Hematopoietic multipotent progenitor cell treated with erythropoietin and hydrocortisone succinate and interleukin-3 and kit ligand, for 4 days (in vitro differentiated cells): ENCODE results near the gene CCNB2.
"Not testable (repeated sequence)": the region's sequence is repeated elsewhere in the genome, so short reads cannot be mapped to it uniquely, and the experiment has no call there.

Source experiments
- DNase-seq: peaks from one replicate; pipeline ENCODE4 v3.0.0-alpha.2; 2015

CCNB2 gene

DNA sequence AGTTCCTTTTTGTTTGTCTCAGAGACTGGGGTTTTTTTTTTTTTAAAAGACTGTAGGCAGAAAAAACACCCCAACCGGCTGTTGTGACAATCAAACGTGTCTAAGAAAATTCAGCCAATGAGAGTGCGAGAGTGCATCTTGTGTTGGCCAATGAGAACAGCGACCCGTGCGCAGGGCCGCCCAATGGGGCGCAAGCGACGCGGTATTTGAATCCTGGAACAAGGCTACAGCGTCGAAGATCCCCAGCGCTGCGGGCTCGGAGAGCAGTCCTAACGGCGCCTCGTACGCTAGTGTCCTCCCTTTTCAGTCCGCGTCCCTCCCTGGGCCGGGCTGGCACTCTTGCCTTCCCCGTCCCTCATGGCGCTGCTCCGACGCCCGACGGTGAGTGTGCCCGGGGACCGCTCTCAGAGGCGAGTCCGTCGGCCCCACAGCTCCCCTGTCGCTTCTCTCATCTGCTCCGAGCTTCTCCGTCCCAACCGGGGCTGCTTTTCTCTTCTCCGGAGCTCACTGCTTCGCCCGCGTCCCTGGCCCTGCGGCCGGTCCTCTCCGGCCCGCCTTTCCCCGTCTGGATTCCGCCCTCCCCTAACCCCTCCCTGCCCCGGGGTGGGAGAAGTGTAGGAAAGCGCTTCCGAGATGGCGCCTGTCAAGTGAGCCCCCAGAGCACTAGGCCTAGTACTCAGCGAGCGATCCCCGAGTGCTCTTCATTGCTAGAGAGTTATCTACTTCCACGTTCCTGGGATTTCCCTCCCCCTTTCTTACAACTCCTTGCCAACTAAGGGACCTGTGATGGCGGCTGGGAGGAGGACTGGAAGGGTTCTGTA lies at the start of gene CCNB2:
Gene CCNB2, plus strand, starts transcription at position 235 of the 821 bp plus-strand sequence. Its CDS starts 123 bp downstream, at position 358.
- DNase-seq = peak; percentile 99

DNA sequence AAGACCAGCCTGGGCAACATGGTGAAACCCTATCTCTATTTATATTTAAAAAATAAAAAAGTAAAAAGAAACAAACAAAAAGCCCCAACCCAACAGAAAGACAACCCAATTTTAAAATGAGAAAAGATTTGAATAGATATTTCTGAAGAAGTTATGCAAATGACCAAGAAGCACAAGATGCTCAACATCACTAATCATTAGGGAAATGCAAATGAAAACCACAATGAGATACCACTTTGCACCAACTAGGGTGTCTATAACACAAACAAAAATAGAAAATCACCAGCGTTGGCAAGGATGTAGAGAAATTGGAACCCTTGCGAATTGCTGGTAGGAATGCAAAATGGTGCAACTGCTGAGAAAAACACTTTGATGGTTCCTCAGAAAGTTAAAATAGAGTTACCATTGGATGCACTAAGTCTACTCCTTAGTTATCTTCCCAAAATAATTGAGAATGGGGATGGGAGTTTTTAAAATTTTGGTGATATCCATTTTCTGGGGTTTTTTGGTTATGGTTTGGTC lies 45.8 kb upstream of the CCNB2 start:
- no peak for DNase-seq

DNA sequence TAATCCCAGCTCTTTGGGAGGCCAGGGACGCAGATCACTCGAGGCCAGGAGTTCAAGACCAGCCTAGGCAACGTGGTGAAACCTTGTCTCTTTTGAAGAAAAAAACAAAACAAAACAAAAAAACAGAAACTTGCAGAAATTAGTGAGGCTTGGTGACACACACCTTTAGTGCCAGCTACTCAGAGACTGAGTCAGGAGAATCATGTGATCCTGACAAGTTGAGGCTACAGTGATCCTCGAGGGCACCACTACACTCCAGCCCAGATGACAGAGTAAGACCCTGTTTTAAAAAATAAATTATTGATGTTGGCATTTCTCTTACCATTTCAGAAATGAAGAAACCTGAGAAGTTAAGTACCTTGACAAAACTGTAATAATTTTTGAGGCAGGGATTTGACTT lies 44.6 kb upstream of the CCNB2 start:
- no peak for DNase-seq

DNA sequence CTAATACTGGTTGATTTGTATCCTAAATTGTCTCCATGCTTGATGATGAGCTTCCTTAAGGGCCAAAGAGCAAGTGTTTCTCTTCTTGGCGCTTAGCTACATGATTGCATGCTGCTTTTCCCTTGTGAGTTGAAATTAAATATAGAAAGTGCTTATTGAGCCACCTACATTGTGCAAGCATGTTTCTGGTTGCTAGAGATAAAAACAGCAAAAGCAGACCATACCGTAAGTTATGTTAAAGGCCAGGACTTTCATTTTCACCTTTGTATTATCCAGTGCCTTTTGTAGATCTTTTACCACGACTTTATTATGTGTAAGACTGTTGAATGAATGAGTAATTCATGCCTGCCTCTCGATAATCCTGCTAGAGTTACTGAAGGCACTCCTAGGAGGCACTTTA lies 41.9 kb upstream of the CCNB2 start:
- DNase-seq = peak; percentile 69

DNA sequence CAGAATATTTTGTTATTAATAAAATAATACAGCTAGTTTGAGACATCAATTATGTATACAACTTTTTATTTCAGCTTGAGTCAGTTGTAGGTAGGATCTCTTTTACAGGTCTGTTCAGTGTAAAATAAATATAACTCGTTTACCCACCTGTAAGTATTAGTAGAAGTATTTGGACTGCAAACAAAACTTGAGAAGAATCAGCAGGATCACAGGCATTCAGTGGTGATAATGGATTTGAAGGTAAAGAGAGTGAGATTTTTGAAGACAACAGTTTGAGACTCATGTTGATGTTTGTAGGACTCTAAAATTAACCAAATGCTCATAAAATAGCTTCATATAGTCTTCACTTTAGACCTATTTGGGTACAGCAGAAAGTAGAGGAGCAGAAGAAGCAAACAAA lies 35.5 kb upstream of the CCNB2 start:
- no peak for DNase-seq

DNA sequence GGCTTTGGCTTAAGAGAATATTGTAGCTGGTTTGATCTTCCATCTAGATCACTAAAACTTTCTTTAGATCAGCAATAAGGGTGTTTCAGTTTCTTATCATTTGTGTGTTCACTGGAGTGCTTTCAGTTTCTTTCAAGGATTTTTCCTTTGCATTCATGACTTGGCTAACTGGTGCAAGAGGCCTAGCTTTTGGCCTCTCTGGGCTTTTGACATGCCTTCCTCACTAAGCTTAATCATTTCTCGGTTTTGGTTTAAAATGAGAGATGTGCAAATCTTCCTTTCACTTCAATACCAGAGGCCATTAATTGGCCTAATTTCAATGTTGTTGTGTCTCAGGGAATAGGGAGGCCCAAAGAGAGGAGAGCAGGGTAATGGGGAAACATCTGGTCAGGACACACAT lies 30.3 kb upstream of the CCNB2 start:
- no peak for DNase-seq

DNA sequence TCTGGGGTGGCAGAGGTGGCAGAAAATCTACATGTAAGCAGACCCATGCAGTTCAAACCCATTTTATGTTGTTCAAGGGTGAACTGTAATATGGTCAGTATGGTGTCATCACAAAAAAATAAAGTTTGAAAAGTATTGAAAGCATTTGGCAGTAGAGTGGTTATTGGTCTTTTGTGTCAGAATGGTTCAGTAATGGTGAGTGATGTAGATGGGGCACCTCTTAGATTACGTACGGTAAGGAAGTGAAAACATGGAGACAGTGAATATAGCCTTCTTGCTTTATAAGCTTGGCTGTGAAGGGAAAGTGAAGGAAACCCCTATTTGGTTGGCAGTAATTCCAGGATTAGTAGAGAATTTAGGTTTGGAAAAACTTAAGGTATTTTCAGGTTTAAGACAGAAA lies 17.2 kb upstream of the CCNB2 start:
- DNase-seq = no peak

DNA sequence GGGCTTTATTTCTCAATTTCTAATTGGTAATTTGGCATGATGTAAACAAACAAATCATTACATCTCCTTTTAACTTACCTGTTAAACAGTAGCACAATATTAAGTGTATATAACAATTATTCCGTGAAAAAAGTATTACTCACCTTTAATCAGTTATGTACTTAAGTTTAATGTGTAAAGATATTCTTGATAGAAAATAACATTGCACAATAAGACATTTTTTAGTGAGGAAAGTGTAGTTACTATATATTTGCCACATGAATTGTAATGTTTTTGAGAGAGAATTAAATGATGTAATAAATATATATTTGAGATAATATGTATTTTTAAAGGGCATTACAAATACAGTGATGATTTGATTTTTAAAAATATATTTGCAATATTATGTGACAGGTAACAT lies 10.9 kb upstream of the CCNB2 start:
- DNase-seq = no peak

DNA sequence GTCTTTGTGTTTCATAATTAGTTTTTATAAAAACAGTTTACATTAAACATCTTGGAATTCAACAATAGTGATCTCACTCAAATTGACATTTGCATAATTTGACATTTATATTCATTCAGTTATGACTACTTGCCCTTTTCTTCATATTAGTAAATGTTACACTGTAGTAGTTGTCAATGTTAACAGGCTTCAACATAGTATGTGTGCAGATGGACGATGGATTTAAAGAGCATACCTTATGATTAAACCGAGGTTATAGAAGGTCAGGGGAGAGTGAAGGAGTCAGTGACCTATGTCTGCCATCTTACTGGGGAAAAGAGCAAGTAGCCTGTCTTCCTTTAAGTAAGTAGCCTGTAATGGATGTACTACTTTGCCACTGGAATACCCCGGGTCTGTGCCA lies 8.5 kb upstream of the CCNB2 start:
- no peak for DNase-seq

DNA sequence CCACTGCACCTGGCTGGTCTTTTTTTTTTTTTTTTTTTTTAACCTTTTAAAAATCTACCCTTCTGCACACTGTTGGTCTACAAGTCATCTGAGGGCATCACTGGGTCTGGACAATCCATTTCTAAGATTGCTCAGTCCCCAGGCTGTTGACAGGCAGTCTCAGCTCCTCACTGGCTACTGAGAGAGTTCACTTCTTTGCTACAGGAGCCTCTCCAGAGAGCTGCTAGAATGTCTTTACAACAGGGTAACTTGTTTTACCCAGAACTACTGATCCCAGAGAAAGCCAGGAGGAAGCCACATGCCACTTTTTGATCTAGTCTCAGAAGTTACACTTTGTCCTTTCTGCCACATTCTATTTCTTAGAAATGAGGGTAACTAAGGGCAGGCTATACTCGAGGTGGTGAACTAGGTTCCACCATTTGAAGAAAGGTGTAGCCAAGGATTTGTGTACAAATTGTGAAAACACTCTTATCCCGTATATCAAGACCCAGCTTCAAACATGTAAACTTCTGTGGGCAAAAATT lies 5.7 kb upstream of the CCNB2 start:
- DNase-seq = no peak

DNA sequence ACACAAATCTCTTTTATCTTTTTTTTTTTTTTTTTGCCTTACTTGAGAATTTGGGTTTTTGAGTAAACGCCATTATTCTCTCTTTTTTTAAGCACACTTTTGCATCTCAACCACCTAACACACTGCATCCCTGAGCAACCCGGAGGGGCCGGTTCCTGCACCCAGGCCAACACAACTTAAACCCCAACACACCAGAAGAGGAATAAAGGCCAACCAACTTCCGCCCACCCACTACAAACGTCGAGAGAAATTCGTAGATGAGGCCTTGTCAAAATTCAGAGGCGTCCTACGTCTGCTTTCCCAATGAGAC lies 389 bp upstream of the CCNB2 start:
- no peak for DNase-seq

DNA sequence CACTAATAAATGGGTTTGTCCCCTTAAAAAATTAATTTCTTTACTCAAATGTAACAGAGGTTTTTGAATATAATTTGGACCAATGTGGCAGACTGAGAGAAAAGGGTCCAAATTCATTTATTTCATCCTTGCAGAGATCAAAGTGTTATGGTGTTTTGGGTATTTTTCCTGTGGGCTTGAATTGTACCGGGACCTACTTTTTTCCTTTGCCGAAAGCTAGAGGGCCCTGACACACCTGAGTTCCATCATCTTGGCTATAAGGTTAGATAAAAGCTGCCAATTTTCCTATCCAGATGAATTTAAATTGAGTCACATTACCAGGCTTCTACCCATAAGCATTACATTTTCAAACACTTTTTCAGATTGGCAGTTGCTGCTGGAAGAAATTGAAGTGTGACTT lies 908 bp downstream of the CCNB2 start:
- peak; percentile 12 for DNase-seq

DNA sequence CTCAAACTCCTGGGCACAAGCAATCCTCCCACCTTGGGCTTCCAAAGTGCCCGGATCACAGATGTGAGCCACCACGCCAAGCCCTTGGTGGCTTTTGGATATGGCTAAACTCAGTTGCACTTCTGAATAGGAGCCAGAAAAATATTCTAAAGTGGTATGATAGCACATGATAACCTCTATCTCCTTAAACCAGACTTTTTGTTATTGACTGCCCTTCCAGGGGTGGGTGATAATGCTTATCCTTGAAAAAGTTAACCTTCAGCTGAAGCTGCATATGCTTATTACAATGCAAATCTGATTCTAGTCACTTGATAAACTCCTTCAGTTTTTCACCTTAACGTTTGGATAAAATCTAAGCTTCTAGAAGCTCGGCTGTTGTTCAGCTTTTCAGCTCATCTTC lies 6.3 kb downstream of the CCNB2 start:
- peak; percentile 57 for DNase-seq

DNA sequence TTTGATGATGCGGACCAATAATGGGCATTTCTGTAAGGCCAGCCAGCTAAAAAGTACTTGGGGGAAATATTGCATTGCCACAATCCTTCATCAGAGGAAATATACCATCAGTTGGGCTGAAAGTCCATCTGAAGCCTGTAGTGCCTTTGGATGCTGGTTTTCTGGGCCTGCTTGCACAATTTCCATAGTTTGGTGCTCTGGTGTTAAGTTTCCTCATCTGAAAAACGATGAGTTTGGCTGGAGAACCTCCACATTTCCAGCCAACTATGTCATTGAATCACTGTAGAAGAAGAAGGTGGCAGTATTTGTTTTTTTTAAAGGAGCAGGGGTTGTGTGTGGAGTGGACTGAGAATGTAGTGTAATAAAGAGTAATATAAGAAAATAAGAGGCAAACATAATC lies 10.1 kb downstream of the CCNB2 start:
- DNase-seq = no peak

DNA sequence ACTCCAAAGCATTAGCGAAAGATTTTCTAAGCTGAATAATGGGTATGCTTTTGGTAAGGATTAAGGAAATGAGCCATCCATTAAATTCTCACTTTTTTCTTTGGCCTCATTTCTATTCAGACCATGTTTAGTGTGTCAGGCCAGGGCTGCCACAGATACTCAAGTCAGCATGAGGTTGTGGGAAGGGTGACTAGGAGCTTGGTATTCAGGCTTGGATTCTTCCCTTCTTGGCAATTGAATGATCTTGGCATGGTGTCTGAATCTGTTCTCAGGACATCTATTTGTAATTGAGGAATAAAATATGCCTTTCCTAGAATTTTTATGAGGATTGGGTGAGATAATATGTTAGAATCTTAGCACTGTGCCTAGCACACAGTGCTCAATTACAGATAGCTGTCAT lies 11.2 kb downstream of the CCNB2 start:
- DNase-seq = no peak

DNA sequence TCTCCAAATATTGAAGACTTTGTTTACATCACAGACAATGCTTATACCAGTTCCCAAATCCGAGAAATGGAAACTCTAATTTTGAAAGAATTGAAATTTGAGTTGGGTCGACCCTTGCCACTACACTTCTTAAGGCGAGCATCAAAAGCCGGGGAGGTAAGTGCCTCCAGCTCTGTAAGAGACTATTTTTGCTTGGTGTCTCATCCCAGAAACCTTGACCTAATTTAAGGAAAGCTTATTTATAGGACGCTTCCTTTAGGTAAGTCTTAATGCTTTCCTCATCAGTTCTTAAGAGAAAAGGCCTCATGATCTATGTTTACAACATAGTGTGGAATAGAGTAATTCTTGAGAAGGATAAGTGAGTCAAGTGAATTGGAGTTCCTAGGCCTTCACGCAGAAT lies 11.8 kb downstream of the CCNB2 start:
- DNase-seq = no peak

DNA sequence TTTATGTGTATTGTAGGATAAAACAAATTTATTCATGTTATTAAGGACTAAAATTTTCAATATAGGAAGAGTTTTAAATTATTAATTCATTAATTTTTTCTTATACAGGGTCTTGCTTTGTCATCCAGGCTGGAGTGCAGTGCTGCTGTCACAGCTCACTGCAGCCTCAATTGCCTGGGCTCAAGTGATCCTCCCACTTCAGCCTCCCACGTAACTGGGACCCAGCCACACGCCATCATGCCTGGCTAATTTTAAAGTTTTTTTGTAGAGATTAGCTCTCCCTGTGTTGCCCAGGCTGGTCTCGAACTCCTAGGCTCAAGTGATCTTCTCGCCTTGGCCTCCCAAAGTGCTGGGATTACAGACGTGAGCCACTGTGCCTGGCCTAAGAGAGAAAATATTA lies 14.7 kb downstream of the CCNB2 start:
- DNase-seq = no peak

DNA sequence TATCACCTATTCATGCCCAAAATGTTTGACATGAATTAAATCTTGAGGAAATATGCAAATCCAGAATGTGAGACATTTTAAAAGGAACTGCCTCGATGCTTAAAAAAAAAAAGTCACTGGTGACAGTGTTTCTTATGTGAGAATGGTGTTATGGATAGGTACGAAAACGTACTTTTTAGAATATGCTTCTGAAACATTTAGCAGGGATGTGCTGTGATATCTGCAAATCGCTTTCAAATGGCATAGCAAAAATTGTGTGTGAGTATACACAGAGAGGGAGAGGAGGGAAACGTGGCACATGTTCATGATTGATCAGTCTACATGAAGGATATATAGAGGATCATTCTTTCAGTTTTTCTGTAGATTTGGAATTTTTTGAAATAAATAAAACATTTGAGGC lies 16.0 kb downstream of the CCNB2 start:
- no peak for DNase-seq

DNA sequence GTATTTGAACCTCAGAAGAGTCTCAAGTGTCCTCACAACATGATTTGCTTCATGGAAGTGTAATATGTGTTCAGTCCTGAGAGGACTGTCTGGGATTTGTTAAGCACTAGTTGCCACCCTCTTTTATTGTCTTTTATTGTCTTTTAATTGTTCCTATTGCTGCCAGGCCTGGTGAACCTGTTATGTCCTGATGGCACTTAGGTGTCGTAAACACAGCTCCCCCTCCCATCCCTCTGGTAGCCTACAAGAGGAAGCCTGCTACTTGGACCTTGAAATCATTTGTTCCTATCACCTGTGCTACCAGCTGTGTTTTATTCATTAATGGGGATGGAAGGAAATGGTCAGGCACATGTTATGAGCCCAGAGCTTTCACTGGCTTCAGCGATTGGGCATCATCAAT lies 19.3 kb downstream of the CCNB2 start:
- DNase-seq = no peak

DNA sequence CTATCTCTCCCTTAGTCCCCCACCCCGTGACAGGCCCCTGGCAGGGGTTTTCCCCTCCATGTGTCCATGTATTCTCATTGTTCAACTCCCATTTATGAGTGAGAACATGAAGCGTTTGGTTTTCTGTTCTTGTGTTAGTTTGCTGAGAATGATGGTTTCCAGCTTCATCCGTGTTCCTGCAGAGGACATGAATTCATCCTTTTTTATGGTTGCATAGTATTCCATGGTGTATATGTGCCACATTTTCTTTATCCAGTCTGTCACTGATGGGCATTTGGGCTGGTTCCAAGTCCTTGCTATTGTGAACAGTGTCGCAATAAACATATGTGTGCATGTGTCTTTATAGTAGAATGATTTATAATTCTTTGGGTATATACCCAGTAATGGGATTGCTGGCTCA lies 20.7 kb downstream of the CCNB2 start:
- not testable (repeated sequence) for DNase-seq

DNA sequence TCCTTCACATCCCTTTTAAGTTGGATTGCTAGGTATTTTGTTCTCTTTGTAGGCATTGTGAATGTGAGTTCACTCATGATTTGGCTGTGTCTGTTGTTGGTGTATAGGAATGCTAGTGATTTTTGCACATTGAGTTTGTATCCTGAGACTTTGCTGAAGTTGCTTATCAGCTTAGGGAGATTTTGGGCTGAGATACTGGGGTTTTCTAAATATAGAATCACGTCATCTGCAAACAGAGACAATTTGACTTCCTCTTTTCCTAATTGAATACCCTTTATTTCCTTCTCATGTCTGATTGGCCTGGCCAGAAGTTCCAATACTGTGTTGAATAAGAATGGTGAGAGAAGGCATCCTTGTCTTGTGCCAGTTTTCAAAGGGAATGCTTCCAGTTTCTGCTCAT lies 22.3 kb downstream of the CCNB2 start:
- peak; percentile 43 for DNase-seq

DNA sequence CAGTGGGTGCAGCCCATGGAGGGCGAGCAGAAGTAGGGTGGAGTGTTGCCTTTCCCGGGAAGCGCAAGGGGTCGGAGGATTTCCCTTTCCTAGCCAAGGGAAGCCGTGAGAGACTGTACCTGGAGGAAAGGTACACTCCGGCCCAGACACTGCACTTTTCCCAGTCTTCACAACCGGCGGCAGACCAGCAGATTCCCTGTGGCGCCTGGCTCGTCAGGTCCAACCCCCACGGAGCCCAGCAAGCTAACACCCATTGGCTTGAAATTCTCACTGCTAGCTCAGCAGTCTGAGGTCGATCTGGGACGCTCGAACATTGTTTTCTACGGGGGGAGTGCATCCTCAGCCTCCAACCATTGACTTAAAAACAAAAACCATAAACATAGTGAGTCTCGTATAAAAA lies 26.5 kb downstream of the CCNB2 start:
- no peak for DNase-seq

DNA sequence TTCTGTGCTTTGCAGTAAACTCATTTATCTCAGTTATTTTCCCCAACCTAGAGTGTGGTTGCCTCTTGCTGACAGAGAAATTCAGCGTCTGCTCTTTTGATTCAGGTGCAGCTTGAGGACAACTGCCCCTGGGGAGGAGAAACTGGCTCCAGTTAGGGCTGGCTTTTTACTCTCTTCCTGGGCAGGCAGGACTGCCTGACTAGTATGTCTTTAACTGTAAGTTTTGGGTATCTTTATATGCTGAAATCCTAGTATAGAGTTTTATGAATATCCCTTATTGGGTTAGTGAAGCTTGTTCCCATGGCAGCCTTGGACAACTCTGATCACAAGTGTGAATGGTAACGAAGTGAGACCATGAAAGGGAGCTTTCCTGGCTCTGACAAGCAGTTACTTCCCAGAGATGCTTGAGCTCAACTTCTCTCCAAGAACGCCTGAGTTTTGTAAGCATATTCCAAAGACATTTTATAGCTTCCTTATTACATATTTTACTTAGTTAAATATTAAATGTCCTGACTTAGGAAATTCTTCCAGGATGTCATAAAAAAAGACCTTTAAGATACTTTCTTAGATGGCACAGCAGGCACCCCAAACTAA lies 27.1 kb downstream of the CCNB2 start:
- no peak for DNase-seq

DNA sequence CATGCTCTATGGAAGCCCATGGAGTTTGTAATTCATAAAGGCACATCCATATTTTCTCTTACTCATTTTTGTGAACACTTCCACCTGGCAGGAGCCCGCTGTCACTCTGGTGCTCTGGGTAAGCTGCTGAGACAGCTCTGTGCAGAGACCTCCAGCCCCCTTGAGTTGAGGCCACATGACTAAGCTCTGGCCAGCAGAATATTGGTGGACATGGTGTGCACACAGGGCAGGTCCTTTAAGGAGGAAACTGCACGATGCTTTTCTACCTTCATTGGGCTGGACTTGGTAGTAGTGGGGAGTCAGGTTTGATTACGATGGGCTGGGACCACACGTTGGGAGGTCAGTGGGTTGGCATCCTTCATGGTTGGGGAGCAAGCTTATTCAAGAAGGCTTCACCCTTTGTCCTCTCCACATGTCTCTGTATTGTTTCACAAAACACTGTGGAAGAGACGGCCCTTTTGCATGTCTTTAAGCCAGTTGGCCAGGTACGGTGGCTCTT lies 29.0 kb downstream of the CCNB2 start:
- DNase-seq = no peak
